Stomach (tissue), 9 donors: Measurements from ENCODE around the gene DHCR7. TPM values are rescaled to one million over a fixed set of nuclear protein-coding genes. Genes with fewer than 3 reads are reported as not detected.

Source experiments
- DNase-seq, 2 donors: peaks; one replicate each; pipeline versions ENCODE4 v3.0.0 to v3.0.0-alpha.2; 2013 to 2019
- H3K27ac ChIP-seq, 5 donors: fragments of 200-600 bp in 4 of 5; sonication (generic) in 4 of 5; one replicate each; pipeline ENCODE4 v1.5.1; 2013 to 2019; ENCODE audit warnings: mild to moderate bottlenecking in 1 of 5, moderate library complexity in 1 of 5
- H3K27me3 ChIP-seq, 3 donors: fragments of 200-600 bp; sonication (generic); one replicate each; pipeline ENCODE4 v1.5.1; 2017 to 2019; ENCODE audit warnings: mixed run types in 1 of 3
- H3K36me3 ChIP-seq, 4 donors: fragments of 200-600 bp; sonication (generic); 1 replicate in 3 of 4; 2 replicates in 1 of 4; pipeline ENCODE4 v1.5.1; 2016 to 2019
- H3K4me1 ChIP-seq, 4 donors: fragments of 200-600 bp; sonication (generic); one replicate each; pipeline ENCODE4 v1.5.1; 2016 to 2019
- H3K4me3 ChIP-seq, 4 donors: fragments of 200-600 bp; sonication (generic) in 3 of 4; one replicate each; pipeline ENCODE4 v1.5.1; 2016 to 2019; ENCODE audit warnings: mild to moderate bottlenecking in 1 of 4
- H3K9me3 ChIP-seq, 4 donors: fragments of 200-600 bp; sonication (generic); one replicate each; pipeline ENCODE4 v1.5.1; 2016 to 2019
- CTCF ChIP-seq, 7 experiments: fragments of 450-650 bp in 4 of 7; fragments of 200-600 bp in 3 of 7; sonication (generic) in 3 of 7; IDR thresholded peaks; one replicate each; pipeline ENCODE4 v1.5.1; 2016 to 2019; ENCODE audit warnings: antibody characterized with exemption in 7 of 7, control low read depth in 2 of 7, mild to moderate bottlenecking in 1 of 7
- EP300 ChIP-seq: sonication (generic); formaldehyde crosslinking; IDR thresholded peaks from one replicate; pipeline ENCODE4 v1.6.1; 2017; ENCODE audit warnings: antibody characterized with exemption
- POLR2A ChIP-seq, 4 donors: fragments of 450-650 bp; IDR thresholded peaks; one replicate each; pipeline ENCODE4 v1.6.1; 2016; ENCODE audit warnings: antibody characterized with exemption in 4 of 4, control low read depth in 2 of 4, mild to moderate bottlenecking in 1 of 4, moderate library complexity in 1 of 4
- POLR2AphosphoS5 ChIP-seq, 3 donors: sonication (generic); formaldehyde crosslinking; IDR thresholded peaks; one replicate each; pipeline ENCODE4 v1.6.1; 2016; ENCODE audit warnings: antibody characterized with exemption in 3 of 3
- WGBS, 5 donors: extraction: QIAGEN DNeasy Blood & Tissue Kit in 3 of 5; methylation state at CpG; one replicate each; pipeline versions ENCODE4 v1.1.5 to v1.1.7; 2013 to 2018; 5-methylcytosine and 5-hydroxymethylcytosine counted together
- intact Hi-C: fragments of 100-400 bp; cut with DNase I; formaldehyde crosslinking; loops from one replicate; pipeline ENCODE4 v1.15.1; 2023; ENCODE audit warnings: low total_unique reads
- polyA plus RNA-seq, 3 donors: library from polyadenylated mRNA; stranded (reverse); fragments of 200-250 nt; gene quantifications; one replicate each; pipeline ENCODE4 v1.2.3, GENCODE V29; 2013
- total RNA-seq, 5 donors: library from RNA; depleted of rRNA; stranded (reverse); fragments of >200 nt; gene quantifications; one replicate each; pipeline versions ENCODE4 v1.1.0 to v1.2.3, GENCODE V29; 2014 to 2016
- donor health status: healthy with polysubstance abuse.
- donor health status: Bipolar disorder and iron deficiency.
- donor health status: healthy.

Gene DHCR7
- total and polyA plus RNA-seq, 8 donors, result 3.5 to 58.8 (median 15.1) TPM

- Histone ChIP-seq H3K9me3 (no peaks in the 10 kb centered on the region), H3K27me3 (no peaks in the 10 kb centered on the region), H3K4me3 (no peak overlapping the region), H3K4me1 (peaks cover 6 to 20% (median 16%) of the 10 kb centered on the region in 4 donors), H3K27ac (no peak overlapping the region), H3K36me3 (peaks cover 62 to 88% (median 85%) of the 10 kb centered on the region in 4 donors)
- DNase-seq, result no peak
- TF ChIP-seq POLR2AphosphoS5 (IDR thresholded peaks at IDR 0.05) (no peak), EP300 (no peak), POLR2A (IDR thresholded peaks at IDR 0.05) (no peak), CTCF (IDR thresholded peaks at IDR 0.05) (no peak)
- WGBS, 5 donors, result 91 to 96% (median 94%) methylated on average over 22 to 26 of the region's 26 CpGs
- intact Hi-C loops, result no loop called here
Measured at GRCh38 chr11:71458146-71459070, 10.2 kb upstream of the DHCR7 start.

GRCh38 chr11:71456831-71457230, 8.6 kb upstream of the DHCR7 start:
- no peak for TF ChIP-seq EP300
- TF ChIP-seq POLR2AphosphoS5 (IDR thresholded peaks at IDR 0.05), result no peak
- no peak for TF ChIP-seq POLR2A (IDR thresholded peaks at IDR 0.05)
- no peak for TF ChIP-seq CTCF (IDR thresholded peaks at IDR 0.05)
- peaks cover 55 to 72% (median 70%) of the 10 kb centered on the region in 4 donors for H3K36me3 ChIP-seq
- DNase-seq, result no peak
- H3K27ac ChIP-seq, result no peak overlapping the region
- H3K4me3 ChIP-seq, result no peak overlapping the region
- peaks cover 6 to 27% (median 26%) of the 10 kb centered on the region in 4 donors for H3K4me1 ChIP-seq
- intact Hi-C loops, result no loop called here
- WGBS, 5 donors, result 91 to 96% (median 95%) methylated on average over 10 of the region's 10 CpGs
- H3K9me3 ChIP-seq, result no peaks in the 10 kb centered on the region
- H3K27me3 ChIP-seq, result no peaks in the 10 kb centered on the region

GRCh38 chr11:71456294-71456693, 8.1 kb upstream of the DHCR7 start:
- peaks cover 50 to 67% (median 64%) of the 10 kb centered on the region in 4 donors for H3K36me3 ChIP-seq
- no peak for DNase-seq
- no peaks in the 10 kb centered on the region for H3K27me3 ChIP-seq
- H3K4me3 ChIP-seq, result no peak overlapping the region
- 83 to 95% (median 95%) methylated on average over 7 to 8 of the region's 8 CpGs for WGBS, 5 donors
- no peaks in the 10 kb centered on the region for H3K9me3 ChIP-seq
- H3K4me1 ChIP-seq, result peaks cover 6 to 33% (median 31%) of the 10 kb centered on the region in 4 donors
- no peak overlapping the region for H3K27ac ChIP-seq
- TF ChIP-seq EP300 (no peak), CTCF (IDR thresholded peaks at IDR 0.05) (no peak), POLR2A (IDR thresholded peaks at IDR 0.05) (no peak), POLR2AphosphoS5 (IDR thresholded peaks at IDR 0.05) (no peak)
- intact Hi-C loops, result no loop called here

GRCh38 chr11:71454470-71455113, 6.4 kb upstream of the DHCR7 start:
- 52 to 78% (median 68%) methylated on average over 7 of the region's 7 CpGs for WGBS, 5 donors
- TF ChIP-seq POLR2A (IDR thresholded peaks at IDR 0.05) (no peak), CTCF (IDR thresholded peaks at IDR 0.05) (peak in 1 of 7 experiments; percentile 17), EP300 (no peak)
- peak overlapping the region in 2 of 4 donors; percentile 86 to 92 for H3K4me3 ChIP-seq
- intact Hi-C loops, result no loop called here
- H3K9me3 ChIP-seq, result no peaks in the 10 kb centered on the region
- H3K4me1 ChIP-seq, result peaks cover 10 to 48% (median 42%) of the 10 kb centered on the region in 4 donors
- H3K27me3 ChIP-seq, result no peaks in the 10 kb centered on the region
- H3K27ac ChIP-seq, result no peak overlapping the region
- DNase-seq, result peak in 1 of 2 donors; percentile 48
- peaks cover 37 to 50% (median 47%) of the 10 kb centered on the region in 4 donors for H3K36me3 ChIP-seq
